Panc1 (cell line): Measurements from ENCODE around the gene LGALS16. TPM values are rescaled to one million over a fixed set of nuclear protein-coding genes. Genes with fewer than 3 reads are reported as not detected.

Source experiments
- ATAC-seq: fragments of 200-7000 bp; cut with Tn5 transposase; 2 replicates; pipeline ENCODE4 v1.9.1; 2020; ENCODE audit warnings: mild to moderate bottlenecking, moderate library complexity
- BruUV-seq: library from RNA; stranded (reverse); fragments of 400-500 nt; replicated peaks from 2 replicates; lab custom pipeline; 2021; lab: Mats Ljungman, UMichigan
- CTCF ChIA-PET: fragments of 300-600 bp; sonication (Branson Sonifier 250); formaldehyde crosslinking; loops from one replicate; lab custom pipeline; 2022; ENCODE audit warnings: antibody characterized with exemption; lab: Charles Lee
- POLR2A ChIA-PET: fragments of 300-600 bp; sonication (Branson Sonifier 250); formaldehyde crosslinking; loops from one replicate; lab custom pipeline; 2022; ENCODE audit warnings: antibody characterized with exemption; lab: Charles Lee
- DNase-seq: peaks from one replicate; pipeline ENCODE4 v3.0.0-alpha.2; 2010; ENCODE audit warnings: low read depth, low spot score
- H3K27ac ChIP-seq: 2 replicates; pipeline ENCODE4 v1.5.1; 2011; ENCODE audit warnings: mild to moderate bottlenecking, low read length, inconsistent platforms
- H3K27me3 ChIP-seq: fragments of 200-500 bp; sonication (Bioruptor generic); 2 replicates; pipeline ENCODE4 v1.6.0; 2014; ENCODE audit warnings: low read length, inconsistent platforms; ENCODE audit not compliant: control insufficient read depth, insufficient read depth
- H3K36me3 ChIP-seq: fragments of 200-500 bp; sonication (Bioruptor generic); 2 replicates; pipeline ENCODE4 v1.5.1; 2014; ENCODE audit warnings: inconsistent platforms, mild to moderate bottlenecking, low read length, moderate library complexity; ENCODE audit not compliant: control insufficient read depth, insufficient read depth
- H3K4me1 ChIP-seq: 2 replicates; pipeline ENCODE4 v1.5.1; 2011; ENCODE audit warnings: inconsistent platforms, mild to moderate bottlenecking, low read length, moderate library complexity; ENCODE audit not compliant: control insufficient read depth, insufficient read depth
- H3K4me3 ChIP-seq, 2 experiments: 2 replicates each; pipeline ENCODE4 v1.5.1; 2011 to 2012; ENCODE audit warnings: low read depth in 2 of 2, low read length in 2 of 2, mild to moderate bottlenecking in 2 of 2, inconsistent platforms in 1 of 2, moderate library complexity in 1 of 2
- H3K9me3 ChIP-seq: fragments of 200-500 bp; sonication (Bioruptor generic); 2 replicates; pipeline ENCODE4 v1.5.1; 2014; ENCODE audit warnings: low read depth, mild to moderate bottlenecking, inconsistent platforms, low read length, moderate library complexity; ENCODE audit not compliant: control insufficient read depth, insufficient read depth
- POLR2AphosphoS5 ChIP-seq: IDR thresholded peaks from 2 replicates; pipeline ENCODE4 v1.6.1; 2012; ENCODE audit warnings: mild to moderate bottlenecking, low read depth, low read length, moderate library complexity
- SIN3A ChIP-seq: IDR thresholded peaks from 2 replicates; pipeline ENCODE4 v1.6.1; 2012; ENCODE audit warnings: low read depth, mild to moderate bottlenecking, low read length, moderate library complexity, borderline replicate concordance; ENCODE audit not compliant: insufficient read depth
- TCF7L2 ChIP-seq: IDR thresholded peaks from 2 replicates; pipeline ENCODE4 v1.6.1; 2011; ENCODE audit warnings: mild to moderate bottlenecking, low read depth, low read length, inconsistent platforms
- in situ Hi-C: cut with HindIII; loops from 2 replicates; pipeline ENCODE4 v1.10.0; 2016; ENCODE audit warnings: low sequenced_read_pairs, low pct_unique_long_range_greater_than_20kb
- intact Hi-C: fragments of 100-400 bp; cut with micrococcal nuclease; formaldehyde crosslinking; loops from one replicate; pipeline ENCODE4 v1.10.0; 2022; ENCODE audit not compliant: unreplicated experiment
- total RNA-seq: library from RNA; stranded (reverse); gene quantifications from one replicate; pipeline ENCODE4 v1.2.1, GENCODE V29; 2021; ENCODE audit not compliant: unreplicated experiment
- TF ChIP-seq, protein P1 (sequence below), 2 experiments: IDR thresholded peaks; 2 replicates each; pipeline ENCODE4 v1.6.1; 2011 to 2012; ENCODE audit warnings: low read depth in 2 of 2, control low read depth in 1 of 2, low read length in 1 of 2, mild to moderate bottlenecking in 1 of 2, moderate library complexity in 1 of 2; ENCODE audit not compliant: insufficient read depth in 1 of 2
- TF ChIP-seq, protein P2 (sequence below): fragments of 450-650 bp; IDR thresholded peaks from 2 replicates; pipeline ENCODE4 v1.5.1; 2017; ENCODE audit warnings: mild to moderate bottlenecking

The LGALS16 gene
- total RNA-seq, 1 experiment from 2014 or later: not detected

DNA sequence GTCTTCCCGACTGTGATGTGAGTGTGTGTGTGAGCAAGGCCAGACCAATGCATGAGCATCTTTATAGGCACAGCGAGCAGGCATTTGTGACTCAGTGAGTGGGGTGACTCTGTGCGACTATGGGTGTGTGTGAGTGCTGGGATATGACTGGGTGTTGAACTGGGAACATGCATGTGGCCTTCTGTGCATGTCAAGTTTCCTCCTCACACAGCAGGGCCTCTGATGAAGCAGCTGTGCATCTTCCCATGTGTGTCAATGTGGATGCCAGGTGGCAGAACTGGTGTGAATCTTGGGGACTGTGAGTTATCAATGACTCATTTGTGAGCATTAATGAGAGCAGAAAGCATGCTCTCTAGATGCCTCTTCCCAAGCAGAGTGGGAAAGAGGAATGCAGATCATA, 36.5 kb downstream of the LGALS16 start:
- CTCF ChIA-PET: interaction anchor here (0.6 kb wide), 1 partner anchor 100 kb away, joined by 5 read pairs; no protein-coding TSS in a partner anchor
- TF ChIP-seq, protein P1, sequence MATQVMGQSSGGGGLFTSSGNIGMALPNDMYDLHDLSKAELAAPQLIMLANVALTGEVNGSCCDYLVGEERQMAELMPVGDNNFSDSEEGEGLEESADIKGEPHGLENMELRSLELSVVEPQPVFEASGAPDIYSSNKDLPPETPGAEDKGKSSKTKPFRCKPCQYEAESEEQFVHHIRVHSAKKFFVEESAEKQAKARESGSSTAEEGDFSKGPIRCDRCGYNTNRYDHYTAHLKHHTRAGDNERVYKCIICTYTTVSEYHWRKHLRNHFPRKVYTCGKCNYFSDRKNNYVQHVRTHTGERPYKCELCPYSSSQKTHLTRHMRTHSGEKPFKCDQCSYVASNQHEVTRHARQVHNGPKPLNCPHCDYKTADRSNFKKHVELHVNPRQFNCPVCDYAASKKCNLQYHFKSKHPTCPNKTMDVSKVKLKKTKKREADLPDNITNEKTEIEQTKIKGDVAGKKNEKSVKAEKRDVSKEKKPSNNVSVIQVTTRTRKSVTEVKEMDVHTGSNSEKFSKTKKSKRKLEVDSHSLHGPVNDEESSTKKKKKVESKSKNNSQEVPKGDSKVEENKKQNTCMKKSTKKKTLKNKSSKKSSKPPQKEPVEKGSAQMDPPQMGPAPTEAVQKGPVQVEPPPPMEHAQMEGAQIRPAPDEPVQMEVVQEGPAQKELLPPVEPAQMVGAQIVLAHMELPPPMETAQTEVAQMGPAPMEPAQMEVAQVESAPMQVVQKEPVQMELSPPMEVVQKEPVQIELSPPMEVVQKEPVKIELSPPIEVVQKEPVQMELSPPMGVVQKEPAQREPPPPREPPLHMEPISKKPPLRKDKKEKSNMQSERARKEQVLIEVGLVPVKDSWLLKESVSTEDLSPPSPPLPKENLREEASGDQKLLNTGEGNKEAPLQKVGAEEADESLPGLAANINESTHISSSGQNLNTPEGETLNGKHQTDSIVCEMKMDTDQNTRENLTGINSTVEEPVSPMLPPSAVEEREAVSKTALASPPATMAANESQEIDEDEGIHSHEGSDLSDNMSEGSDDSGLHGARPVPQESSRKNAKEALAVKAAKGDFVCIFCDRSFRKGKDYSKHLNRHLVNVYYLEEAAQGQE (IDR thresholded peaks at IDR 0.05; ENCODE audit: insufficient read depth in 1 of 2, low read depth in 2 of 2, low read length in 1 of 2): no peak
- no peak for TF ChIP-seq TCF7L2
- TF ChIP-seq, protein P2, sequence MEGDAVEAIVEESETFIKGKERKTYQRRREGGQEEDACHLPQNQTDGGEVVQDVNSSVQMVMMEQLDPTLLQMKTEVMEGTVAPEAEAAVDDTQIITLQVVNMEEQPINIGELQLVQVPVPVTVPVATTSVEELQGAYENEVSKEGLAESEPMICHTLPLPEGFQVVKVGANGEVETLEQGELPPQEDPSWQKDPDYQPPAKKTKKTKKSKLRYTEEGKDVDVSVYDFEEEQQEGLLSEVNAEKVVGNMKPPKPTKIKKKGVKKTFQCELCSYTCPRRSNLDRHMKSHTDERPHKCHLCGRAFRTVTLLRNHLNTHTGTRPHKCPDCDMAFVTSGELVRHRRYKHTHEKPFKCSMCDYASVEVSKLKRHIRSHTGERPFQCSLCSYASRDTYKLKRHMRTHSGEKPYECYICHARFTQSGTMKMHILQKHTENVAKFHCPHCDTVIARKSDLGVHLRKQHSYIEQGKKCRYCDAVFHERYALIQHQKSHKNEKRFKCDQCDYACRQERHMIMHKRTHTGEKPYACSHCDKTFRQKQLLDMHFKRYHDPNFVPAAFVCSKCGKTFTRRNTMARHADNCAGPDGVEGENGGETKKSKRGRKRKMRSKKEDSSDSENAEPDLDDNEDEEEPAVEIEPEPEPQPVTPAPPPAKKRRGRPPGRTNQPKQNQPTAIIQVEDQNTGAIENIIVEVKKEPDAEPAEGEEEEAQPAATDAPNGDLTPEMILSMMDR: no peak
- no peak overlapping the region for H3K27ac ChIP-seq
- H3K27me3 ChIP-seq: peaks cover 78% of the 10 kb centered on the region
- no peak overlapping the region for H3K4me3 ChIP-seq
- H3K9me3 ChIP-seq: no peaks in the 10 kb centered on the region
- in situ Hi-C loops: no loop called here
- ATAC-seq (peak; percentile 29), DNase-seq (no peak)
- intact Hi-C loops: no loop called here
- no peaks in the 10 kb centered on the region for H3K4me1 ChIP-seq
- POLR2A ChIA-PET: interaction anchor here (0.6 kb wide), 1 partner anchor 58 kb away, joined by 3 read pairs; no protein-coding TSS in a partner anchor
- H3K36me3 ChIP-seq: no peaks in the 10 kb centered on the region
- BruUV-seq: no TSS peak

DNA sequence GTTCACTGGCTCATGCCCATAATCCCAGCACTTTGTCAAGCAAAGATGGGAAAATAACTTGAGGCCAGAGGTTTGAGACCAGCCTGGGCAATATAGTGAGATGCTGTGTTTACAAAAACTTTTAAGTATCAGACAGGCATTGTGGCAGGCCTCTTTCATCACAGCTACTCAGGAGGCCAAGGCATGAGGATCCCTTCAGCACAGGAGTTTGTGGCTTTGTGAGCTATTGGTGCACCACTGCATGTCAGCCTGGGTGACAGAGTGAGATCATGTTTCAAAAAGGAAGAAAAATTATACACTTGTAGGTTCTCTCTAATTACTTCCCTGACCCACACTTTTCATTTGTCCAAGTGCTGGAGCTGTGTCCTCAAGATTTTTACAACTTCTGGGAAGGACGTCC, 37.1 kb downstream of the LGALS16 start:
- no peaks in the 10 kb centered on the region for H3K36me3 ChIP-seq
- H3K4me1 ChIP-seq: no peaks in the 10 kb centered on the region
- in situ Hi-C loops (no loop called here), intact Hi-C loops (no loop called here)
- ATAC-seq (peak; percentile 3; the same call in 1 of the 2 replicates), DNase-seq (no peak)
- TF ChIP-seq SIN3A (no peak), TCF7L2 (no peak), POLR2AphosphoS5 (no peak)
- TF ChIP-seq, protein P1 (IDR thresholded peaks at IDR 0.05; ENCODE audit: insufficient read depth in 1 of 2, low read depth in 2 of 2, low read length in 1 of 2): no peak
- TF ChIP-seq, protein P2: no peak
- H3K9me3 ChIP-seq: no peaks in the 10 kb centered on the region
- peaks cover 82% of the 10 kb centered on the region for H3K27me3 ChIP-seq
- POLR2A ChIA-PET: interaction anchor here (0.6 kb wide), 1 partner anchor 57 kb away, joined by 3 read pairs; no protein-coding TSS in a partner anchor
- no TSS peak for BruUV-seq
- no peak overlapping the region for H3K27ac ChIP-seq
- CTCF ChIA-PET: interaction anchor here (0.6 to 0.9 kb wide), 3 partner anchors 20 to 252 kb away, joined by 3 to 8 read pairs (median 5); no protein-coding TSS in a partner anchor
- H3K4me3 ChIP-seq: no peak overlapping the region
